Activated T-helper 2 cell treated with anti-CD3 and anti-CD28 coated beads, Interferon-gamma antibody, Interleukin-2, Interleukin-4, amounts not matched to agents 10 μg/mL and 5 μg/mL and 100 μg/mL, durations not matched to agents 14 hours and 24 hours and 36 hours (primary cell): ENCODE data around the gene LUC7L. TPM values are rescaled to one million over a fixed set of nuclear protein-coding genes. Genes with fewer than 3 reads are reported as not detected.
"Not testable (repeated sequence)": the region's sequence is repeated elsewhere in the genome, so short reads cannot be mapped to it uniquely, and the experiment has no call there.

Source experiments
- DNase-seq: peaks from one replicate; pipeline ENCODE4 v3.0.0; 2021; ENCODE audit warnings: low spot score
- H3K27ac Mint-ChIP-seq: one replicate; pipeline ENCODE4 v1.8.0; 2021; ENCODE audit warnings: mixed read lengths
- H3K27me3 Mint-ChIP-seq: one replicate; pipeline ENCODE4 v1.8.0; 2021; ENCODE audit warnings: low read depth, mixed read lengths
- H3K36me3 Mint-ChIP-seq: one replicate; pipeline ENCODE4 v1.8.0; 2021; ENCODE audit warnings: low read depth, mixed read lengths
- H3K4me1 Mint-ChIP-seq: one replicate; pipeline ENCODE4 v1.8.0; 2021; ENCODE audit warnings: low read depth, mixed read lengths
- H3K4me3 Mint-ChIP-seq: one replicate; pipeline ENCODE4 v1.8.0; 2021; ENCODE audit warnings: low read depth, mild to moderate bottlenecking, moderate library complexity, mixed read lengths
- H3K9me3 Mint-ChIP-seq: one replicate; pipeline ENCODE4 v1.8.0; 2021; ENCODE audit warnings: mixed read lengths
- intact Hi-C: fragments of 100-400 bp; cut with micrococcal nuclease; formaldehyde crosslinking; loops from one replicate; pipeline ENCODE4 v1.15.1; 2023
- total RNA-seq: library from RNA; stranded (reverse); gene quantifications from 2 replicates; pipeline ENCODE4 v1.2.3, GENCODE V29; 2022

LUC7L gene
- total RNA-seq, 1 donor from 2014 or later, result 91.0 TPM

GRCh38 chr16:234468-235305 lies 5.4 kb upstream of the LUC7L start, which contains the start of gene FAM234A:
Gene FAM234A (plus strand): TSS chr16:234821. CDS start chr16:254414, 19,593 bp downstream.
- H3K9me3 Mint-ChIP-seq, result no peaks in the 10 kb centered on the region
- peak; percentile 91 for DNase-seq
- H3K36me3 Mint-ChIP-seq, result peaks cover 5% of the 10 kb centered on the region
- no peaks in the 10 kb centered on the region for H3K27me3 Mint-ChIP-seq
- peak within 1 kb of the TSS; percentile 97 for H3K27ac Mint-ChIP-seq
- H3K4me3 Mint-ChIP-seq, result peak within 1 kb of the TSS; percentile 98
- peaks cover 12% of the 10 kb centered on the region for H3K4me1 Mint-ChIP-seq
- intact Hi-C loops, result loop anchor here (1.0 kb wide), 2 partner anchors 18 to 118 kb away; partner anchors contain the start of gene AXIN1

- Mint-ChIP-seq H3K4me3 (peak overlapping the region; percentile 30), H3K27me3 (no peaks in the 10 kb centered on the region), H3K27ac (no peak overlapping the region), H3K9me3 (no peaks in the 10 kb centered on the region), H3K36me3 (peaks cover 28% of the 10 kb centered on the region), H3K4me1 (peaks cover 29% of the 10 kb centered on the region)
- intact Hi-C loops, result no loop called here
- no peak for DNase-seq
Observed at GRCh38 chr16:230949-231348, 1.7 kb upstream of the LUC7L start.

- DNase-seq, H3K9me3 Mint-ChIP-seq, H3K27ac Mint-ChIP-seq, H3K27me3 Mint-ChIP-seq, intact Hi-C loops: not testable (repeated sequence)
- Mint-ChIP-seq H3K36me3 (peaks cover 33% of the 10 kb centered on the region), H3K4me1 (peaks cover 26% of the 10 kb centered on the region), H3K4me3 (peak overlapping the region; percentile 21)
Observed at GRCh38 chr16:230351-230750, 1.1 kb upstream of the LUC7L start.

GRCh38 chr16:229731-230281 lies 557 bp upstream of the LUC7L start:
- peaks cover 24% of the 10 kb centered on the region for H3K4me1 Mint-ChIP-seq
- no peaks in the 10 kb centered on the region for H3K27me3 Mint-ChIP-seq
- peak overlapping the region; percentile 62 for H3K27ac Mint-ChIP-seq
- peak overlapping the region; percentile 74 for H3K4me3 Mint-ChIP-seq
- peaks cover 37% of the 10 kb centered on the region for H3K36me3 Mint-ChIP-seq
- intact Hi-C loops, result no loop called here
- DNase-seq, result no peak
- no peaks in the 10 kb centered on the region for H3K9me3 Mint-ChIP-seq

- intact Hi-C loops, result no loop called here
- no peaks in the 10 kb centered on the region for H3K9me3 Mint-ChIP-seq
- DNase-seq, result no peak
- H3K36me3 Mint-ChIP-seq, result peaks cover 43% of the 10 kb centered on the region
- peaks cover 24% of the 10 kb centered on the region for H3K4me1 Mint-ChIP-seq
- H3K27me3 Mint-ChIP-seq, result no peaks in the 10 kb centered on the region
- H3K27ac Mint-ChIP-seq, result peak overlapping the region; percentile 70
- peak overlapping the region; percentile 87 for H3K4me3 Mint-ChIP-seq
Observed at GRCh38 chr16:228151-228851, 948 bp downstream of the LUC7L start.

GRCh38 chr16:220021-220420 lies 9.2 kb downstream of the LUC7L start:
- H3K27ac Mint-ChIP-seq, result no peak overlapping the region
- DNase-seq, result no peak
- no peaks in the 10 kb centered on the region for H3K9me3 Mint-ChIP-seq
- no peak overlapping the region for H3K4me3 Mint-ChIP-seq
- H3K27me3 Mint-ChIP-seq, result no peaks in the 10 kb centered on the region
- peaks cover 51% of the 10 kb centered on the region for H3K36me3 Mint-ChIP-seq
- intact Hi-C loops, result no loop called here
- H3K4me1 Mint-ChIP-seq, result peaks cover 6% of the 10 kb centered on the region

- no peaks in the 10 kb centered on the region for H3K9me3 Mint-ChIP-seq
- intact Hi-C loops, result no loop called here
- no peak overlapping the region for H3K27ac Mint-ChIP-seq
- no peak overlapping the region for H3K4me3 Mint-ChIP-seq
- no peaks in the 10 kb centered on the region for H3K4me1 Mint-ChIP-seq
- DNase-seq, result no peak
- H3K27me3 Mint-ChIP-seq, result no peaks in the 10 kb centered on the region
- peaks cover 39% of the 10 kb centered on the region for H3K36me3 Mint-ChIP-seq
Observed at GRCh38 chr16:212999-213398, 16.2 kb downstream of the LUC7L start.

- H3K27me3 Mint-ChIP-seq, DNase-seq, H3K4me1 Mint-ChIP-seq, H3K4me3 Mint-ChIP-seq, H3K9me3 Mint-ChIP-seq, H3K27ac Mint-ChIP-seq, intact Hi-C loops: not testable (repeated sequence)
- peaks cover 45% of the 10 kb centered on the region for H3K36me3 Mint-ChIP-seq
Observed at GRCh38 chr16:211631-212180, 17.5 kb downstream of the LUC7L start.

- H3K27me3 Mint-ChIP-seq, H3K27ac Mint-ChIP-seq, intact Hi-C loops, H3K4me3 Mint-ChIP-seq, DNase-seq, H3K4me1 Mint-ChIP-seq, H3K9me3 Mint-ChIP-seq: not testable (repeated sequence)
- peaks cover 56% of the 10 kb centered on the region for H3K36me3 Mint-ChIP-seq
Observed at GRCh38 chr16:209359-209758, 19.9 kb downstream of the LUC7L start.

GRCh38 chr16:204046-204445 lies 25.2 kb downstream of the LUC7L start:
- DNase-seq, H3K4me1 Mint-ChIP-seq, H3K27me3 Mint-ChIP-seq, H3K4me3 Mint-ChIP-seq, H3K9me3 Mint-ChIP-seq, H3K27ac Mint-ChIP-seq, intact Hi-C loops: not testable (repeated sequence)
- H3K36me3 Mint-ChIP-seq, result peaks cover 68% of the 10 kb centered on the region

- Mint-ChIP-seq H3K4me1 (peaks cover 5% of the 10 kb centered on the region), H3K4me3 (no peak overlapping the region), H3K36me3 (peaks cover 70% of the 10 kb centered on the region), H3K27ac (no peak overlapping the region), H3K27me3 (no peaks in the 10 kb centered on the region), H3K9me3 (no peaks in the 10 kb centered on the region)
- intact Hi-C loops, result no loop called here
- no peak for DNase-seq
Observed at GRCh38 chr16:203246-203645, 26.0 kb downstream of the LUC7L start.

GRCh38 chr16:200388-200787 lies 28.9 kb downstream of the LUC7L start:
- no peak overlapping the region for H3K27ac Mint-ChIP-seq

More at GRCh38 chr16:200388-200787, 28.9 kb downstream of the LUC7L start:
- H3K4me3 Mint-ChIP-seq, result no peak overlapping the region
- peaks cover 60% of the 10 kb centered on the region for H3K36me3 Mint-ChIP-seq
- no peaks in the 10 kb centered on the region for H3K4me1 Mint-ChIP-seq
- no peak for DNase-seq
- H3K9me3 Mint-ChIP-seq, result no peaks in the 10 kb centered on the region
- H3K27me3 Mint-ChIP-seq, result no peaks in the 10 kb centered on the region
- intact Hi-C loops, result no loop called here
